Umbilical cord (tissue), 2 donors: Measurements from ENCODE around the gene UGT1A1. TPM values are rescaled to one million over a fixed set of nuclear protein-coding genes. Genes with fewer than 3 reads are reported as not detected.

Source experiments
- DNase-seq: peaks from one replicate; pipeline ENCODE4 v3.0.0-alpha.2; 2015; ENCODE audit warnings: low spot score
- total RNA-seq: library from RNA; depleted of rRNA; stranded (reverse); fragments of >200 nt; gene quantifications from one replicate; pipeline ENCODE4 v1.2.3, GENCODE V29; 2014; ENCODE audit warnings: low replicate concordance; ENCODE audit not compliant: insufficient read depth

The UGT1A1 gene
- total RNA-seq, 1 donor from 2014 or later: 3.1 TPM

DNA sequence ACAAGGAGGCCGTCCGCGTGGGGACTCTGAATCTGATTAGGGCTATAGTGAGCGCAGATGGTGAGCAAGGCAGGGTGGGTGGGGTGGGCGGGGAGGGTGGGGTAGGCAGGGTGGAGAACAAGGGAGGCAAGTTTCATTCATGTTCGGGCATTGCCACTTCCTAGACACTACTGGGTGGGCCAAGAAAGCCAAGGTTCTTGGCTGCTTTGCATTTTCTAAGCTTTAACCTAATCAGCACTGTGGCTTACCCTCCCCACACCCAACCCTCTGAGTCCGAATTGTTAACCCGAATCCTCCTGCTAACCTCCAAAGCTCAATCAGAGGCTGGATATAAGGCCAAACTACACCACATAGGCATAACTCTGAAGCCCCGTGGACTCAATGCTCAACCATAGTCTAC lies 36.2 kb downstream of the UGT1A1 start:
- no peak for DNase-seq

DNA sequence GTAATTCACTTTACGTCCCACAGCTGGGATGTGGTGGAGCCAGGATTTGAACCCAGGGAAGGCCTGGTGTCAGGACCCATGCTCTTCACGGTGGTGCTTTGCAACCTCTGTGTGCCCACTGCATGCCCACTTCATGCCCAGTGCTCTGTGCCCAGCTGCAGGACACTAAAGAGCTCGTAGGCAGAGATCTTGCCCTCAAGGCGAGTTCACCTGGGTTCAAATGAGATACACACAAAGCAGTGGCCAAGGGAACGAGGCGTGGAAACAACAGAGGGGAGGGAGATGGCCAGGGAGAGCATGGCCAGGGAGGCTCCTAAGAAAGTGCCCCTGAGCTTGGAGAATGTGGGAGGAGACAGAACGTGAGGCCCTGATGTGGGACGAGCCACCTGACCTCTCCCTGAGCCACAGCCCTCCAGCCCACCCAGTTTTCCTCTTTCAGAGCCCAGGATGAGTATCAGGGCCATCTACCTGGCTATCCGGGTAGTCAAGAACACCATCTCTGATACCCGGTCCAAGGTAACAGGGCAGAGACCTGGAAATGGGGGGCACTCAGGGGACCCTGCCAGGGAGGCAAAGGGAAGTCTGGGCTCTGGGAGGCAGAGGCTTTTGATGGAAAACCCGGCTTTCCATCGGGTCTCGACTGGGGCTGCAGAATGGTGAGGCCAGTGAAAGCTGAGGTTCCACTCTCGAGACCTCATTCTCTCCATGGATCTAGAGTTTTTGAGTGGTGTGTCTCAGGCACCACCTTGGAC lies 38.4 kb downstream of the UGT1A1 start:
- DNase-seq: no peak

DNA sequence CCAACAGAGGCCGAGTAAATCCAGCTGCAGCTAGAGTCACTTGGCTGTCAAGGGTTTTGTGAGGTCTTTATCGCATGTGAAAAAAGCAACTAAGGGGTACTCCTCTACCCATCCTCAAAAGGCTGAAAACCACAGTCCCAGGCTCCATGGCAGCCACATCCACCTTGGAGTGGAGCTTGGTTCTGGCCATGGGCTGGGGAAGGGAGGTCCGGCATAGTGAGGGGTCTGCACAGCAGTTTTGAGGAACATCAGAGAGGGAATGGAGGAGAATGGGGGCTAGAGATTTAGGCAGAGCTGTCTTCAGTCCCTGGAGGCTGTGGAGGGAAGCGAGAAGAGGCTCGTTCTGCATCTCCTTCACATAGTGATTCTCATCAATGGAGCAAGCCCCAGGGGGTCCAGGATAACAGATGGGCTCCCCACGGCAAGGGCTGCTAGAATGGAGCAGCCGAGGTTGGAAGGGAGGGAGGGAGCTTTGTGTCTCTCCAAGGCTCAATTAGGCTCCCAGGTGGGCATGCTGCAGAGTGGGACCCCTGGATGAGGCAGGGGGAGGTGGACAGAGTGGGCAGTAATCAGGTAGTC lies 39.1 kb downstream of the UGT1A1 start:
- no peak for DNase-seq

DNA sequence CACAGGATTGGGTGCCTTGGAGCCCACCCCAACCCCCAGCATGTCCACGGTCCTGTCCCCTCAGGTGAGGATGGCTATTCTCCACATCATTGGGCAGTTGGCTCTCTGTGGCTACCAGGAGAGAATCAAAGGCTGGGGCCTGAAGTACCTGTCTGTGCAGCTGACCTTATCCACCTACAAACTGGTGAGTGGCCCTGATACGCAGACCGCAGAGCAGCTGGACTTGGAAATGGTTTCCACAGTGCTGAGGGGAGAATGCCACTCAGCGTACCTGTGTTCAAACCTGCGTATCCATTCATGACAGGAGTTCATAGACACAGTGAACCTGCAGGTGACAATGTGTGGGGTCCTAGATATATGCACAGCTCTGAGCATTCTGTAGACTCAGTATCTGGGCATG lies 39.6 kb downstream of the UGT1A1 start:
- DNase-seq: no peak

DNA sequence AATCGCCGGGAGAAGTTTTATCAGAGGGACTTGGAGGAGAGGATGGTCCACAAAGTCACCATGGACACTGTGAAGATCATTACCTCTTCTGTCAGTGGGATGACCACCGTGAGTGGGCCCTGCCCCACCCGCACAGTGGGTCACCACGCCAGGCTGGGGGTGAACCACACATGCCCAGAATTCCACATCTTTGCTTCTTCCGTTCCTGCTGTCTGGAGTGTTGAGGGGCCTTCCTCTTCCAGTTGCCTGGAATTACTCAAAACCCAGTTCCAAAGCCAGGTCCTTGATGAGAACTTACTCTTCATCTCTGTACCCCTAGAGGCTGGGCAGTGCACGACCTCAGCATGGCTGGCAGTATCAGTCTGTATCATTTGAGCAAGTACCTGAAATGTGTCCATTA lies 40.1 kb downstream of the UGT1A1 start:
- DNase-seq: no peak

DNA sequence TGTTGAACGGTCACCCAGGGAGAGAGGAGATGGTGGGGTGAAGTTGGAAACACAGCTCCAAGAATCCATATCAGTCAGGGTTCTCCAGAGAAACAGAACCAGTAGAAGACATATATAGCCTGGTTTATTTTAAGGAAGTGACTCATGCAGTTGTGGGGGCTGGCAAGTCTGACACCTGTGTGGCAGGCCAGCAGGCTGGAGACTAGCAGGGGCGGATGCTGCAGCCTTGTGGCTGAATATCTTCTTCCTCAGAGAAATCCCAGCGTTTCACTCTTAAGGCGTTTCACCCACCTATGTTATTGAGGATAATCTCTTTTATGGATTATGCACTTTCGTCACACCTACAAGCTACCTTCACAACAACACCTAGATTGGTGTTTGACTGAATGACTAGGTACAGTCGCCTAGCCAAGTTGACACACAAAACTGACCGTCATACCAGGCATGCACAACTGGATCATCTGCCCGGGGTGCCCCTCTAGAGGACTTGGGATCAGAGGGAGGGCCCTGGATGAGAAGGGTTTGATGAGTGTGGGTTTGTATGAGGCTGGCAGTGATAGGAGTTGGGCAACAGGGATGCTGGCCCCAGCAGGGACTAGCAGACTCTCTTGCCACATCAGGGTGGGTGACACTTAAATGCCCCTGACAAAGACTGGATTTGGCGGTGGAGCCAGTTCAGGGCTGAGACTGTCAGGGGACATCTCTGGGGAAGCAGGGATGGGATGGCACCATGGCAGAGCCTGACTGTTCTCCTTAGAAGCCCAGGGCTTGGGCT lies 41.5 kb downstream of the UGT1A1 start:
- DNase-seq: no peak

DNA sequence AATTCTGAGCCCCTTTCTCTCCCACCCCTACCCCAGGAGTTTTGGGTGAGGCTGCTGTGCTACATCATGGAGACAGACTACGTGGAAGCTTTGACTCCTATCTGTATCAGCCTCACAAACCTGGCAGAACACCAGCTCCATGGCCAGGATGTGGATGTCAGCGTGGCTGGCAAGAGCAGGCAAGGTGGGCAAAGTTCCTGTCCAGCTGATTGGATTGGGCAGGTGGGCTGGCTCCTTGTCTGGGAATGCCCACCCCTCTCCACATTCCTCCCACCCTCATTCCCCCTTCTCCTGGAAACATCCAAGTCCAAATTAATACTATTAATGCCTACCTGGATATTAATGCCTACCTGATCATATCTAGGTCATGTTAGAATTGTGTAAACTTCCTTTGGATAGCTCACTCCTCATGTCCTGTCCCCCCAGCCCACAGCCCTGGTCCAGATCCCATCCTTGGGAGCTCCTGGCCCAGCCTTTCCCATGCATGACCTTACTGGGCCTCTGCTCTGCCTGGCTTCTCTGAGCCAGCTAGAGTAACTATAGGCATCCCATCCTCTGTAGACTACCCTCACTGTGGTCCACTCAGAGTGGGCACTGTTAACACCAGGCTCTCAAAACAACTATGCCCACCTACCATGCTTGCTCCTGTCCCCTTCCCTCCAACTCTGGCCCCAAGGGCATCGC lies 42.2 kb downstream of the UGT1A1 start:
- no peak for DNase-seq

DNA sequence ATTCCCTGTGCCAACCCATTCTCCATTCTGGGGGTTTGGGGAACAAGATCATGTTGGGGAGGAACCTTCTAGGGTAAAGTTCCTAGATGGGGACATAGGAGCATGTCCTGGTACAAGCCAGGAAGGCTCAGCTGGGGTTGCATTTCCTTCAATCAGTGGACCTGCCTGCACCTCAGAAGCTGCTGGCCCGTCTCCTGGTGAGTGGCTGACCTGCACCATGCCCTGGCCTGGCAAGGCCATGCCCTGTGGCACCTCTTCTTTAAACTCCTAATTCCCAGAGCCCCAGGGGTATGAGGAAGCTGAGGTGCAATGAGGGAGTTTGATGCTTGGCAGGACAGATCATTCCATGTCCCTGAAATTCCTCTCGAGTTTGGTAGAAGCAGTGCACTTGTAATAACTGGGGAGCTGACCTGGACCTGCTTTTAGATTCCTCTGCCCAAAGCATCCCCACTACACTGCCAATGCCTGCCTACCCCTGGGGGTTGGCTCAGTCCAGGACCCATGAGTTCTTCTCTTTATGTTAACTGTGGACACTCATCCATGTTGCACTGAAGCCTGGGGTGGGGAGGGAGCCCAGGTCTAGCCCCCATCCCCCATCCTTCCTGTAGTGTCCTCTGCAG lies 43.3 kb downstream of the UGT1A1 start:
- no peak for DNase-seq

DNA sequence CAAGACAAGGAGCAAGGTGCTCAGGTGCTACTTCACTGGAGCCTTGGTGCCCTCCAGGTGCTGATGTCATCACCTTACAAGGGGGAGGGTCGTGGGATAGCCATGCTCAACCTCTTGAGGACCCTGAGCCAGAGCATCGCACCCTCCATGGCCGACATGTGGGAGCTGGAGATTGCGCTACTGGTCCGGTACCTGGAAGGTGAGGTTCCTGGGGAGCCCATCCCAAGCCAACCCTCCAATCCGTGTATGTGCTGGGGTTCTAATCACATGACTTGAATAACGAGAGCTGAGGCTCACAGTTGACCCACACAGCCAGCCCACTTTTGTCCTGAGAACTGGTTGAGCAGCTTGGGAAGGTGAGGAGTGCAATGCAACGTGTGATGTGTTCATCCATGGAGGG lies 43.9 kb downstream of the UGT1A1 start:
- DNase-seq: no peak

DNA sequence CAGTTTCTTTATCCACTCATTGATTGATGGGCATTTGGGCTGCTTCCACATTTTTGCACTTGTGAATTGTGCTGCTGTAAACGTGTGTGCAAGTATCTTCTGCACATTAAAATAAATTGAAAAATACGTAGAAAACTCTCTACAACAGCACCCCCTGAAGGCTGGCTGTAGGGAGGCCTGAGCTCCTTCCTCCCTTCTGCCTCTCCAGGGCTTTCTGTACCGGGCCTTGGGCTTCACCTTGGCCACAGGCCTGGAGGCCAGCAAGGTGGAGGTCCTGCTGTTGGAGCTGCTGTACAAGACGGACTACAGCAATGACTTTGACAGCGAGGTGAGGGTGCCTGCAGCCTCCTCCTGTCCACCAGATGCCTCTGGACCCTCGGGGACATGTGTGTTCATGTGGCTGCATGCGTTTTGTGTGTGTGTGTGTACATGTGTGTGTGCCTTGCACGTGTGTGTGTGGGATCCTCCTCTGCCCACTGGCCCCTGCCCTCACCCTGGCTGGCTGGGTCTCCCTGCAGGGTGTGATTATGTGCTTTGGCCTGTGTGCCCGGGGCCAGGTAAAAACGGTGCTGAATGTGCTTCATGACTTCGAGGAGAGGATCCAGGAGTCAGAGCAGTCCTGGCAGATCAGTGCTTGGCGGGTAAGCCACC lies 47.3 kb downstream of the UGT1A1 start:
- DNase-seq: no peak

DNA sequence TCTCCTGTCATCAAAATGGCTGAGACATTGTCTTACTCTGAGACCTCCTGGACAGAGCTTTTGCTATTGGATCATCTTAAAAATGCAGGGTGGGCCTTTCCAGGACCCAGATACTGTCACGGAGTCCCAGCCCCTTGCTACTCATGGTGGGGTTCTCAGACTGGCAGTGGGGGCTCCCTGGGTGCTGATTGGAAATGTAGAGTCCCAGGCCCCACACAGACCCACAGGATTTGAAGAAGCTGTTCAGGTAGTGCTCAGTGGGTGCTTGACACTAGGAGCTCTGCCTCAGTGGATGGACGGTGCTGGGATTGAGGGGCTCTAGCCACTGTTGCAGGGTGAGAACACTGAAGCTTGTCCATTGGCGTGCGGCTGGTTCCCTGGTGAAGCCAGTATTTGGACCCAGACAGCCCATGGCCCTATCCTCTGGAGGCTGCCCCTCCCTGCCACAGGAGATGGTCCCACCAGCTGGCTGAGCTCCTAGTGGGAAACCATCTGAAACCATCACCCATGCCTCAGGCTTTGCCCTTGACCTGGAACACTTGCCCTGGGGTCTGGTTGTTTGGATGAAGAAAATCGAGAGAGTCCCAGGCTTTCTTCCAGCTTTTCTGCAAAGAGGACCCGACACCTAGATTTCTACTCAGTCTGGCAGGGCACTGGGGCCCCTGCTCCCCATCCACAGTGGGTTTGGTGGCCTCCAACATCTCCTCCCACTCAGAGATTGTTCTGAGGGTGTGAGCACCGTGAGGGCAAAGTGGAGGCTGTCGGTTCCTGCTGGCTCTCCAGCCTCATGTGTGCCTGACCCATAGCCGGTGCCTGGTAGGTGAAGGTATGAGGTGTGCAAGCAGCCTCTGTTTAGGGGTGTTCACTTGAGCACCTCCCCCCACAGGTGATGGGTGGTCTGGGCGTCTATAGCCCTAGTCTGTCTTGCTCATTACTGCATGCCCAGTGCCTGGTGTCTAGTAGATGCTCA lies 48.2 kb downstream of the UGT1A1 start:
- no peak for DNase-seq

DNA sequence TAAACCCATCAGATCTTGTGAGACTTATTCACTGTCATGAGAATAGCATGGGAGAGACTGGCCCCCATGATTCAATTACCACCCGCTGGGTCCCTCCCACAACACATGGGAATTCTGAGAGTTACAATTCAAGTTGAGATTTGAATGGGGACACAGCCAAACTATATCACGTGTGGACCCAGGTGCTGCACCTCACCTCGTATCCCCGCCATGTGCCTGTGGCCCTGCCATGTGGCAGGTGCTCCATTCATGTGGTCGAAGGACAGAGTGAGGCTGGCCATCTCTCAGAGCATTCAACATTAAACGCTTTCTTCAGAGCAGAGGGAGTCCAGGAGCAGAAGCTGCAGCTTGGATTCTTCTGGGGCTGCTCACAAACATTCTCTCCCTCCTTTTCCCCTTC lies 50.3 kb downstream of the UGT1A1 start:
- DNase-seq: no peak

DNA sequence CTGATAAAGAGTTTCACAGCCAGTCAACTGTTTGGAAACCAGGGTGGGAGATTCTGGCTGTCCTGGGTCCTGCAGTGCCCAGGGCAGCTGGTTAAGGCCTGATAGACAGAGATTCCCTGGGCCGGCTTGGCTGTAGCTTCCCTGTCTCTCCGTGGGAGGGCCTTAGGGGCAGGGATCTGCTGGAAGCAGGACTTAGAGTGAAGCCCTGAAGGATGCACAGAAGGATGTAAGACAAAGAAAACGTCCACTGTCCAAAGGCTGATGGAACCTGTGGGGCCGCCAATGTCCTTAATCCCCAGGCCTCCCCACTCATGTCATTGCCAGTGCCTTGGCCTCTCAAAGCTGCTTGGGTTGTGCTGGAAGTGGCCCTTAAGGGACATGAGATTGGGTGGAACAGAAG lies 51.0 kb downstream of the UGT1A1 start:
- no peak for DNase-seq

DNA sequence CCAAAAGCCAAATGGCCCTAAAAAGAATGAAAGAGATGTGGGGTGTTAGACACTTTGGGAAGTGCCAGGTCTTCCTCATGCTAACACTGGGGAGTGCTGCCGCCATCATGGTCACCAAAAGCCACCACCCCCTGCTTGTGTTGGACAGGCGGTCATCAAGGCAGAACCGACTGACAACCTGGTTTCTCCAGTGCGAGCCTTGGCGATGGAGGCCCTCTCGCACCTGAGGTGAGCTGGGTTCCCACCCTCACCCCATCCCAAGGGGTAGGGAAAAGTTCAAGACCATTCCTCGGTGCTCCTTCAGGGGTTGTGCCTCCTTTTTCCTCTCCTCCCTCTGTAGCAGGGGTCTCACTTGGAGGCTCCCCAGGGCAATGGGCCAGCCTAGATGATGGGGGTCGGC lies 51.7 kb downstream of the UGT1A1 start:
- no peak for DNase-seq

DNA sequence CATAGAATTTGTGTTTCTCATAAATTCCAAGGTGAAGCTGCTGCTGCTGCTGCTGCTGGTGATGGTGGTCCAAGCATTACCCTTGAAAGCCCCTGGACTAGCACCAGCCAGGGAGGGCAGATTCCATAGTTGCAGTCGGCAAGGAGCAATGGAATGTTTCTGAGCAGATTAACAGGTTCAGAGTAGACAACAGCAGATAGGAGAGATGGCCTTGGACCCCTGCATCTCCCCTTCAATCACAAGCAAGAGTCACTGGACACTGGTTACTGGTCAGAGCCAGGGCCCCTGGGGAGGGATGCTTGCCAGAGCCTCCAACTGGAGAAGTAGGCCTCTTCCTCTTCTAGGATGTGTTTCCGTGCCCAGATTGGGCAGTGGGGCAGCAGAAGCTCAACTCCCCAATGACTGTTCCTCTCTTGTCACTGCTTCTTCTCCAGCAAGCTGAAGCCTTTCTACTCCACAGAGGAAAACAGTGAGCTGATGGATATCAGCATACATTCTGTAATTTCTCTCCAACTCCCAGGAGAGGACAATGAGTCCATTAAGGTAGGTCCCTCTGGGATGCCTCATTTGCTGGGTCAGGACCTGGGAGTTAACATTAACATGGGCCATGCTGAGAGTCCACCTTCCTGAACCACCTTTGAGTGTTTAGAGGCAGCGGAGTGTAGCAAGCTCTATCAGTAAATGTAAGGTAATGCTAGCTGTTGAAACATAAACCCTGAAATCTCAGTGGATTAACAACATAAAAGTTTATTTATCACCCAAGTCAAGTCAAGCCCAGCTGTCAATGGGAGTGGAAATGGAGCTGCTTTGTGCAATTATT lies 53.4 kb downstream of the UGT1A1 start:
- DNase-seq: no peak

DNA sequence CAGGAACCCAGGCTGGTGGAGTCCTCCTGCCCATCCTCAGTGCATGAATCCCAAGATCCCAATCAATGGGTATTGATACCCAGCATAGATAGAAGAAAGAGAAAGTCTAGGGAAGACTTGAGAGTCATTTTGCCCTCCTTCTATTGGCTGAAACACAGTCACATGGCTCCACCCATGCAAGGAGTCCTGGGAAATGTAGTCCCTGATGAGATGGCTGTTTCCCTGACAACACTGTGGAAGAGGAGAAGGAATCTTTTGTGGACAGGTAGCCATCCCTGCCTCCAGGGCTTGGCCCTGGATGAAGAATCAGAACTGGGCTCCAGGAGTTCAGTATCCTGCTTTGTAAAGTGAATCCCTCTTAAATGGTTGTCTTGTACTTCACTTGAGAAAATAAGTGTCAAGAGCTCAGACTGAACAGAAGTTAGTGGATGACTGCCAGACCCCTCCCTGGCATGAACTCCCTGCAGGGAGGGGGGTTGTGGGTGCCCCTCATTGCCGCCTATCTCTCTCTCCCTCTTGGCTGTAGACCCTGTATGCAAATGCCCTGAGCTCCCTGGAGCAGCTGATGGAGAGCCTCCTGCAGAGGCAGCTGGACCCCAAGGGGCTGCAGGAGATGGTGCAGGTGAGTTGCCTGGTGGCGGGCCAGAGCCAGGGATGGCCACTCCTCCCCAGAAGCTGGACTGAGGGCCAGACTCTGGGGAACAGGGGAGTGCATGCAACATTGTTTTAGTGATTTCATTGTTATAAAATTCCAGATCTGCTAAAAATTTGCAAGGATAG lies 54.2 kb downstream of the UGT1A1 start:
- DNase-seq: no peak

DNA sequence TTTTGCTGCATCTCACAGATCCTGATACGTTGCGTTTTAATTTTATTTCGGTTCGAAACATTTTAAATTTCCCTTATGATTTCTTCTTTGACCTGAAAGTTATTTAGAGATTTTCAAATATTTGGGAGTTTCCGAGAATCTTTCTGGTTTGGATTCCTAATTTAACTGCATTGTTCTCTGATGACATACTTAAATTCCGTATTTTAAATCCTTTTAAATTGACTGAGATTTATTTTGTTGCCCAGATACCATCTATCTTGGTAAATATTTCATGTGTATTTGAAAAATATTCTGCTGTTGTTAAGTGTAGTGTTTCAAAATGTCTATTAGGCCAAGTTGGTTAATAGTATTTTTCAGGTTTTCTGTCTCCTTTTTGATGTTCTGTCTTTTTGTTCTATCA lies 55.8 kb downstream of the UGT1A1 start:
- DNase-seq: no peak

DNA sequence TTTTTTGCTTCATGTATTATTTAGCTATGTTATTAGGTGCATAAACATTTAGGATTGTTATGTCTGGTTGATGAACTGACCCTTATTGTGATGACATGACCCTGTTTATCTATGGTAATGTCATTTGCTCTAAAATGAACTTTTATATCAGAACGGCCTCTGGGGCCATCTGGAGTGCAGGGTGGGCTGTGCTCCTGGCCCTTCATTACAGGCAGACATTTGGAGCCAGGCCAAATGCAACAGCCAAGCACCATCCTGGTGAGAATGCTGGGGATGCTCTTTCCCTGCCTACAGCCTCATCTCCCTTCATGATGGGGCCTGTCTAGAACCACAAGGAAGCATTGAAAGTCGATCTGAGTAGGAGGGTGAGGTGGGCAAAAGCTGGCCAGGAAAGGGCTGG lies 56.3 kb downstream of the UGT1A1 start:
- no peak for DNase-seq
